H9 (cell line): ENCODE data around the gene TRRAP. TPM values are rescaled to one million over a fixed set of nuclear protein-coding genes. Genes with fewer than 3 reads are reported as not detected.

Experiments used
- DNase-seq: peaks from one replicate; pipeline ENCODE4 v3.0.0-alpha.2; 2017
- H2AFZ ChIP-seq: one replicate; pipeline ENCODE4 v1.6.1; 2013; ENCODE audit warnings: mild to moderate bottlenecking, low read length, control low read depth, moderate library complexity
- H2AK5ac ChIP-seq: 2 replicates; pipeline ENCODE4 v1.6.1; 2013; ENCODE audit warnings: low read length, control low read depth, mixed read lengths; ENCODE audit not compliant: insufficient read length
- H2BK120ac ChIP-seq: one replicate; pipeline ENCODE4 v1.6.1; 2013; ENCODE audit warnings: low read depth, mild to moderate bottlenecking, low read length, control low read depth, inconsistent platforms; ENCODE audit not compliant: poor library complexity, severe bottlenecking
- H2BK12ac ChIP-seq: 2 replicates; pipeline ENCODE4 v1.6.1; 2013; ENCODE audit warnings: low read length, control low read depth, mixed read lengths, low read depth; ENCODE audit not compliant: insufficient read length
- H2BK15ac ChIP-seq: 2 replicates; pipeline ENCODE4 v1.6.1; 2013; ENCODE audit warnings: low read depth, low read length, control low read depth
- H2BK20ac ChIP-seq: one replicate; pipeline ENCODE4 v1.6.1; 2013; ENCODE audit warnings: low read depth, mild to moderate bottlenecking, low read length, control low read depth, inconsistent platforms; ENCODE audit not compliant: poor library complexity, severe bottlenecking
- H2BK5ac ChIP-seq: 2 replicates; pipeline ENCODE4 v1.6.1; 2013; ENCODE audit warnings: low read length, control low read depth, mixed read lengths; ENCODE audit not compliant: insufficient read length
- H3K14ac ChIP-seq: 2 replicates; pipeline ENCODE4 v1.6.1; 2013; ENCODE audit warnings: low read length, control low read depth; ENCODE audit not compliant: insufficient read depth
- H3K18ac ChIP-seq: 2 replicates; pipeline ENCODE4 v1.6.1; 2013; ENCODE audit warnings: low read depth, mild to moderate bottlenecking, mixed read lengths, low read length, control low read depth; ENCODE audit not compliant: insufficient read length
- H3K23ac ChIP-seq: 2 replicates; pipeline ENCODE4 v1.6.1; 2013; ENCODE audit warnings: low read length, control low read depth, mixed read lengths, low read depth; ENCODE audit not compliant: insufficient read length
- H3K23me2 ChIP-seq: 2 replicates; pipeline ENCODE4 v1.6.1; 2013; ENCODE audit warnings: low read depth, mild to moderate bottlenecking, mixed read lengths, low read length, control low read depth; ENCODE audit not compliant: insufficient read length, poor library complexity, severe bottlenecking
- H3K27ac ChIP-seq: 2 replicates; pipeline ENCODE4 v1.5.1; 2013; ENCODE audit warnings: low read length, control low read depth, mixed read lengths, low read depth; ENCODE audit not compliant: insufficient read length
- H3K27me3 ChIP-seq: 2 replicates; pipeline ENCODE4 v1.6.1; 2013; ENCODE audit warnings: low read length, control low read depth, inconsistent platforms; ENCODE audit not compliant: insufficient read depth
- H3K4ac ChIP-seq: 2 replicates; pipeline ENCODE4 v1.6.1; 2013; ENCODE audit warnings: low read depth, mild to moderate bottlenecking, control low read depth, inconsistent platforms, low read length, moderate library complexity
- H3K4me1 ChIP-seq: 2 replicates; pipeline ENCODE4 v1.6.1; 2013; ENCODE audit warnings: low read length, control low read depth, inconsistent platforms; ENCODE audit not compliant: insufficient read depth
- H3K4me2 ChIP-seq: 2 replicates; pipeline ENCODE4 v1.6.1; 2013; ENCODE audit warnings: low read length, control low read depth, mixed read lengths; ENCODE audit not compliant: insufficient read length, insufficient read depth
- H3K56ac ChIP-seq: 2 replicates; pipeline ENCODE4 v1.6.1; 2013; ENCODE audit warnings: low read depth, mild to moderate bottlenecking, mixed read lengths, low read length, control low read depth; ENCODE audit not compliant: insufficient read length
- H3K79me1 ChIP-seq: 2 replicates; pipeline ENCODE4 v1.6.1; 2013; ENCODE audit warnings: low read depth, mild to moderate bottlenecking, moderate library complexity, low read length, control low read depth, inconsistent platforms; ENCODE audit not compliant: insufficient read depth, poor library complexity, severe bottlenecking
- H3K79me2 ChIP-seq: 2 replicates; pipeline ENCODE4 v1.6.1; 2013; ENCODE audit warnings: low read length, control low read depth, inconsistent platforms; ENCODE audit not compliant: insufficient read depth
- H3K9ac ChIP-seq: 2 replicates; pipeline ENCODE4 v1.6.1; 2013; ENCODE audit warnings: low read length, control low read depth, mixed read lengths; ENCODE audit not compliant: insufficient read length; ENCODE audit errors: extremely low read depth
- H3K9me3 ChIP-seq: one replicate; pipeline ENCODE4 v1.6.1; 2013; ENCODE audit warnings: low read depth, low read length, inconsistent platforms; ENCODE audit not compliant: control insufficient read depth
- H3T11ph ChIP-seq: one replicate; pipeline ENCODE4 v1.6.1; 2013; ENCODE audit warnings: mild to moderate bottlenecking, low read length, control low read depth, inconsistent platforms
- H4K20me1 ChIP-seq: one replicate; pipeline ENCODE4 v1.6.1; 2013; ENCODE audit not compliant: control insufficient read depth, insufficient read length, insufficient read depth
- H4K5ac ChIP-seq: 2 replicates; pipeline ENCODE4 v1.6.1; 2013; ENCODE audit warnings: low read depth, mild to moderate bottlenecking, mixed read lengths, low read length, control low read depth; ENCODE audit not compliant: insufficient read length
- H4K8ac ChIP-seq: replicated peaks from 2 replicates; pipeline ENCODE4 v1.6.1; 2013; ENCODE audit warnings: low read length, control low read depth, mixed read lengths, low read depth; ENCODE audit not compliant: insufficient read length
- H4K91ac ChIP-seq: 2 replicates; pipeline ENCODE4 v1.6.1; 2013; ENCODE audit warnings: low read depth, mild to moderate bottlenecking, moderate library complexity, mixed read lengths, low read length, control low read depth; ENCODE audit not compliant: insufficient read length
- H3K27ac Mint-ChIP-seq, 3 experiments: 2 replicates in 2 of 3; 3 replicates in 1 of 3; pipeline ENCODE4 v1.8.0; 2020 to 2021; ENCODE audit warnings: mixed read lengths in 3 of 3, mild to moderate bottlenecking in 1 of 3, moderate library complexity in 1 of 3
- H3K27me3 Mint-ChIP-seq: 2 replicates; pipeline ENCODE4 v1.8.0; 2021; ENCODE audit warnings: low read depth, mild to moderate bottlenecking, moderate library complexity, mixed read lengths
- H3K36me3 Mint-ChIP-seq, 3 experiments: 2 replicates in 2 of 3; 3 replicates in 1 of 3; pipeline ENCODE4 v1.8.0; 2020 to 2021; ENCODE audit warnings: low read depth in 3 of 3, mixed read lengths in 3 of 3; ENCODE audit not compliant: insufficient read depth in 1 of 3
- H3K4me1 Mint-ChIP-seq, 2 experiments: 2 replicates each; pipeline ENCODE4 v1.8.0; 2020; ENCODE audit warnings: mixed read lengths in 2 of 2
- H3K4me3 Mint-ChIP-seq, 2 experiments: 2 replicates in 1 of 2; 3 replicates in 1 of 2; pipeline ENCODE4 v1.8.0; 2020 to 2021; ENCODE audit warnings: mild to moderate bottlenecking in 2 of 2, mixed read lengths in 2 of 2, moderate library complexity in 1 of 2
- H3K9me3 Mint-ChIP-seq, 2 experiments: 2 replicates in 1 of 2; 3 replicates in 1 of 2; pipeline ENCODE4 v1.8.0; 2020; ENCODE audit warnings: mild to moderate bottlenecking in 2 of 2, mixed read lengths in 2 of 2, moderate library complexity in 1 of 2
- CTCF ChIP-seq: fragments of 200-600 bp; sonication (generic); conservative IDR thresholded peaks from 3 replicates; pipeline ENCODE4 v1.8.0; 2021; ENCODE audit warnings: antibody characterized with exemption, mild to moderate bottlenecking
- WGBS: extraction: QIAGEN DNeasy Blood & Tissue Kit; methylation state at CpG from one replicate; pipeline ENCODE4 v1.1.7; 2013; ENCODE audit warnings: missing lambda C conversion rate, low lambda C conversion rate, mixed read lengths; ENCODE audit not compliant: insufficient read length; ENCODE audit errors: extremely low coverage; 5-methylcytosine and 5-hydroxymethylcytosine counted together
- total RNA-seq: library from RNA; stranded (reverse); gene quantifications from 2 replicates; pipeline ENCODE4 v1.2.1, GENCODE V29; 2021

TRRAP gene
- total RNA-seq, 1 experiment from 2014 or later, result 58.6 TPM

- Histone ChIP-seq H2BK5ac (no peak overlapping the region), H2AFZ (no peak overlapping the region), H2BK12ac (no peak overlapping the region), H3K56ac (no peak overlapping the region), H3K23ac (no peak overlapping the region), H4K91ac (no peak overlapping the region), H3K18ac (no peak overlapping the region), H3K14ac (no peak overlapping the region), H3T11ph (no peak overlapping the region), H3K23me2 (no peaks in the 10 kb centered on the region), H3K4ac (no peak overlapping the region), H2BK15ac (no peak overlapping the region), H4K20me1 (no peaks in the 10 kb centered on the region), H2BK120ac (no peak overlapping the region), H3K9ac (no peak overlapping the region), H3K79me1 (no peaks in the 10 kb centered on the region), H3K4me1 (no peaks in the 10 kb centered on the region), H3K4me2 (no peak overlapping the region), H2AK5ac (no peak overlapping the region), H3K27me3 (no peaks in the 10 kb centered on the region), H2BK20ac (no peak overlapping the region), H4K5ac (no peak overlapping the region), H4K8ac (no peak overlapping the region), H3K79me2 (no peaks in the 10 kb centered on the region; the same call in 1 of the 2 replicates), H3K27ac (no peak overlapping the region), H3K9me3 (no peaks in the 10 kb centered on the region)
- H3K4me3 Mint-ChIP-seq, result no peak overlapping the region
- no peak for DNase-seq
- H3K27ac Mint-ChIP-seq, result peak overlapping the region in 2 of 3 experiments; percentile 75 to 94; a peak in 3 of 7 replicates
- peaks cover 5 to 26% (median 14%) of the 10 kb centered on the region in 3 experiments; a peak in 5 of 7 replicates for H3K36me3 Mint-ChIP-seq
- H3K9me3 Mint-ChIP-seq, result no peaks in the 10 kb centered on the region
- no CpG with 5 or more reads among the region's 3 CpGs for WGBS
- TF ChIP-seq CTCF, result no peak
- peaks cover 7 to 8% of the 10 kb centered on the region in 2 experiments; a peak in 3 of 4 replicates for H3K4me1 Mint-ChIP-seq
- H3K27me3 Mint-ChIP-seq, result no peaks in the 10 kb centered on the region
Measured at GRCh38 chr7:99021941-99022560, 143.7 kb downstream of the TRRAP start.
